Loucy (cell line): ENCODE measurements around the gene TBL1X.

ENCODE experiments used
- H2AFZ ChIP-seq: fragments of 200-600 bp; sonication (generic); 2 replicates; pipeline ENCODE4 v1.6.0; 2016; ENCODE audit warnings: antibody characterized with exemption, mild to moderate bottlenecking, low read length, moderate library complexity
- H3F3A ChIP-seq: fragments of 200-600 bp; 2 replicates; pipeline ENCODE4 v1.6.0; 2016; ENCODE audit warnings: antibody characterized with exemption, low read depth, mild to moderate bottlenecking
- H3K27me3 ChIP-seq: fragments of 200-600 bp; sonication (generic); 2 replicates; pipeline ENCODE4 v1.6.1; 2014; ENCODE audit warnings: low read length, mild to moderate bottlenecking; ENCODE audit not compliant: insufficient read depth, poor library complexity, severe bottlenecking
- H3K36me3 ChIP-seq: fragments of 200-600 bp; sonication (generic); 2 replicates; pipeline ENCODE4 v1.6.1; 2016; ENCODE audit warnings: low read length; ENCODE audit not compliant: insufficient read depth
- H3K4me1 ChIP-seq: fragments of 200-600 bp; sonication (generic); 2 replicates; pipeline ENCODE4 v1.5.1; 2014; ENCODE audit warnings: low read length, mild to moderate bottlenecking; ENCODE audit not compliant: insufficient read depth, poor library complexity, severe bottlenecking
- H3K4me2 ChIP-seq: fragments of 200-600 bp; sonication (generic); 2 replicates; pipeline ENCODE4 v1.6.0; 2014; ENCODE audit warnings: antibody characterized with exemption, low read length, low read depth, mild to moderate bottlenecking; ENCODE audit not compliant: poor library complexity, severe bottlenecking
- H3K4me3 ChIP-seq: fragments of 200-600 bp; sonication (generic); 2 replicates; pipeline ENCODE4 v1.5.1; 2014; ENCODE audit warnings: low read length, mild to moderate bottlenecking, mixed read lengths; ENCODE audit not compliant: poor library complexity, severe bottlenecking
- H3K79me2 ChIP-seq: fragments of 200-600 bp; sonication (generic); 2 replicates; pipeline ENCODE4 v1.6.1; 2014; ENCODE audit warnings: low read length; ENCODE audit not compliant: insufficient read depth
- H3K9ac ChIP-seq: fragments of 200-600 bp; sonication (generic); 2 replicates; pipeline ENCODE4 v1.6.0; 2014; ENCODE audit warnings: mild to moderate bottlenecking, low read depth, low read length, moderate library complexity; ENCODE audit not compliant: poor library complexity, severe bottlenecking
- H3K9me2 ChIP-seq: fragments of 200-600 bp; sonication (generic); replicated peaks from 2 replicates; pipeline ENCODE4 v1.6.1; 2016; ENCODE audit warnings: low read depth, low read length, mixed read lengths
- H3K9me3 ChIP-seq: fragments of 200-600 bp; sonication (generic); 2 replicates; pipeline ENCODE4 v1.6.1; 2014; ENCODE audit warnings: mild to moderate bottlenecking, antibody characterized with exemption, low read length, low read depth; ENCODE audit not compliant: insufficient read depth
- H4K20me1 ChIP-seq: fragments of 200-600 bp; sonication (generic); 2 replicates; pipeline ENCODE4 v1.6.0; 2014; ENCODE audit warnings: antibody characterized with exemption, low read length, mild to moderate bottlenecking; ENCODE audit not compliant: insufficient read depth, poor library complexity, severe bottlenecking
- CTCF ChIP-seq: fragments of 200-600 bp; sonication (generic); conservative IDR thresholded peaks from 2 replicates; pipeline ENCODE4 v1.5.1; 2014; ENCODE audit warnings: mild to moderate bottlenecking, antibody characterized with exemption, low read length
- EZH2phosphoT487 ChIP-seq: fragments of 200-600 bp; IDR thresholded peaks from 2 replicates; pipeline ENCODE4 v1.6.1; 2018; ENCODE audit warnings: antibody characterized with exemption, mild to moderate bottlenecking, moderate library complexity, borderline replicate concordance

Gene TBL1X

DNA sequence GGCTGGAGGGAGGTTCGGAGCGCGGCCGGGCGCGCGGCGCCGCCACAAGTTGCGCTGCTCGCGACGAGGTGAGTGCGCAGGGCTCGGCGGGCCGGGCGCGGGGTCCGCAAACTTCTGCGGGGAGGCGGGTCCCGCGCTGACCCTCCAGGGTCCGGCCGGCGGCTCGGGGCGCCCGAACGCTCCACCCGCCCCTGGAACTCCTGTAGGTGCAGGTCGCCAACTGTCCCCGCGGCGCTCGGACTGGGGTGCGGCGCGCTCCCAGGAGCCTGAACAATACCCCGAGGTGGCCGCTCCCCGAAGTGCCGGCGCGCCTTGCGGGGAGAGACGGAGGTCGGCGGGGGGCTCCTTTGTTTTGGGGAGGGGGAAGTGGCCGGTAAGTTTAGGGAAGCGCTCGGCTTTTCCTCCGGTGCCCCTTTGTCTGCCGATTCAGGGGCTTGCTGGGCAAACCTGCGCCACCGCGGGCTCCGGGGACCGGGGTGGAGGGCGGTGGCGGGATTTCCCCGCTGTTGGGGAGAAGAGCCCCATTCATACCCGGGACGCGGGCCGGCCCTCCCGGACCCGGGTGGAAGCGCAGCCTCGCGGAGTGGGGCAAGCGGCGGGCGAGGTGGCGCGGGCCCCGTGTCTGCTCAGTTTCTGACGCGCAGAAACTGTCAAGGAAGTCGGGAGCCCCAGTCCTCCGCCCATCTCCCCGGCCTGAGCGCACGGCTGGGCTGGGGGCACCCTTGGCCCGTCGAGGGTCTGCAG lies 694 bp downstream of the TBL1X start:
- H4K20me1 ChIP-seq: peaks cover 13% of the 10 kb centered on the region
- peak overlapping the region; percentile 51 for H3K4me2 ChIP-seq
- TF ChIP-seq CTCF: no peak
- no peak for TF ChIP-seq EZH2phosphoT487
- no peaks in the 10 kb centered on the region for H3K9me2 ChIP-seq
- no peaks in the 10 kb centered on the region for H3K36me3 ChIP-seq
- no peaks in the 10 kb centered on the region for H3F3A ChIP-seq
- H3K79me2 ChIP-seq: peaks cover 25% of the 10 kb centered on the region
- peaks cover 28% of the 10 kb centered on the region for H3K4me1 ChIP-seq
- H2AFZ ChIP-seq: peak overlapping the region; percentile 77
- no peaks in the 10 kb centered on the region for H3K9me3 ChIP-seq
- peak overlapping the region; percentile 73 for H3K9ac ChIP-seq
- no peaks in the 10 kb centered on the region for H3K27me3 ChIP-seq
- H3K4me3 ChIP-seq: peak overlapping the region; percentile 76

DNA sequence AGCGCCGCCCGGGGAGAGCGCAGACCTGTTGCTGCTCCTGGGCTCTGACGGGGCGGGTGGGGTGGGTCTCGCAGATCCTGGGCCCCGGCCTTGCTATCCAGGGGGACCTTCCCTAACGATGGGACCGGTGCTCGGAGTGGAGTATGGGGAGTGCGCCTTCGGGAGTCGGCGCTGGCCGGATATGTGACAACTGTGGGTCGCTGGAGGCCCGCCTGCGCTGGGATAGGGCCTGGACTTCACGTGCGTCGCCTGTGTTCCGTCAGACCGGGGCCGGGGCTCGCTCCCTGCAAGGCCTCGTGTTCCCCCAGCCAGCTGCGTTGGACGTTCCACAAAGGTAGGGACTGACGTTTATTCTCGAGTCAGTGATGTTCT lies 1.3 kb downstream of the TBL1X start:
- TF ChIP-seq EZH2phosphoT487 (no peak), CTCF (no peak)
- Histone ChIP-seq H3K9ac (peak overlapping the region; percentile 73), H4K20me1 (peaks cover 13% of the 10 kb centered on the region), H3K79me2 (peaks cover 31% of the 10 kb centered on the region), H3K36me3 (no peaks in the 10 kb centered on the region), H3K4me2 (peak overlapping the region; percentile 89), H2AFZ (no peak overlapping the region), H3F3A (no peaks in the 10 kb centered on the region), H3K4me3 (peak overlapping the region; percentile 76), H3K27me3 (no peaks in the 10 kb centered on the region), H3K9me3 (no peaks in the 10 kb centered on the region), H3K4me1 (peaks cover 28% of the 10 kb centered on the region), H3K9me2 (no peaks in the 10 kb centered on the region)

- H4K20me1 ChIP-seq: peaks cover 13% of the 10 kb centered on the region
- peaks cover 28% of the 10 kb centered on the region for H3K4me1 ChIP-seq
- H3K4me3 ChIP-seq: peak overlapping the region; percentile 76
- no peaks in the 10 kb centered on the region for H3F3A ChIP-seq
- TF ChIP-seq EZH2phosphoT487 (no peak), CTCF (no peak)
- H3K9me2 ChIP-seq: no peaks in the 10 kb centered on the region
- H2AFZ ChIP-seq: no peak overlapping the region
- H3K4me2 ChIP-seq: peak overlapping the region; percentile 89
- H3K36me3 ChIP-seq: no peaks in the 10 kb centered on the region
- H3K27me3 ChIP-seq: no peaks in the 10 kb centered on the region
- peaks cover 33% of the 10 kb centered on the region for H3K79me2 ChIP-seq
- H3K9ac ChIP-seq: peak overlapping the region; percentile 73
- H3K9me3 ChIP-seq: no peaks in the 10 kb centered on the region
Measured at GRCh38 chrX:9466736-9467135, 1.9 kb downstream of the TBL1X start.
